ENCODE measurements around the gene ZNF646. TPM values are rescaled to one million over a fixed set of nuclear protein-coding genes. Genes with fewer than 3 reads are reported as not detected.

ZNF646 gene
- total RNA-seq, 1 donor from 2014 or later, result 7.5 TPM

GRCh38 chr16:31105677-31106213 lies 31.5 kb downstream of the ZNF646 start:
- Histone ChIP-seq H3K36me3 (no peaks in the 10 kb centered on the region), H4K20me1 (ENCODE audit: low read depth) (no peaks in the 10 kb centered on the region), H2AFZ (replicated peaks) (peak overlapping the region; percentile 63), H3K79me2 (ENCODE audit: low read depth) (peaks cover 3% of the 10 kb centered on the region), H3K27me3 (no peaks in the 10 kb centered on the region), H3K27ac (no peak overlapping the region), H3K9ac (no peak overlapping the region), H3K4me1 (peaks cover 5% of the 10 kb centered on the region), H3K4me3 (no peak overlapping the region), H3K4me2 (no peak overlapping the region), H3F3A (ENCODE audit: low read depth) (peaks cover 13% of the 10 kb centered on the region), H3K9me3 (ENCODE audit: low read depth) (no peaks in the 10 kb centered on the region)
- Mint-ChIP-seq H3K36me3 (peaks cover 9% of the 10 kb centered on the region), H3K27ac (no peak overlapping the region), H3K9me3 (no peaks in the 10 kb centered on the region), H3K4me1 (peaks cover 12% of the 10 kb centered on the region), H3K27me3 (ENCODE audit: insufficient read depth, low read depth) (peaks cover 6% of the 10 kb centered on the region), H3K4me3 (no peak overlapping the region)
- TF ChIP-seq EZH2 (IDR thresholded peaks at IDR 0.05) (no peak), CTCF (IDR thresholded peaks at IDR 0.05) (peak; percentile 64)
- peak; percentile 75 for DNase-seq (ENCODE audit: low spot score)

- no peak for TF ChIP-seq EZH2phosphoT487 (IDR thresholded peaks at IDR 0.05)
- TF ChIP-seq CTCF (IDR thresholded peaks at IDR 0.05), result no peak
- no peak for TF ChIP-seq EZH2 (IDR thresholded peaks at IDR 0.05)
- peaks cover 3% of the 10 kb centered on the region for H3K27me3 Mint-ChIP-seq (ENCODE audit: insufficient read depth, low read depth)
- no peaks in the 10 kb centered on the region for H3K27me3 ChIP-seq
- no peak overlapping the region for H3K9ac ChIP-seq
- no peak overlapping the region for H3K4me3 ChIP-seq
- H3K4me2 ChIP-seq, result no peak overlapping the region
- H3K36me3 Mint-ChIP-seq, result peaks cover 13% of the 10 kb centered on the region
- no peaks in the 10 kb centered on the region for H3K9me3 Mint-ChIP-seq
- no peak overlapping the region for H3K27ac ChIP-seq
- H3K36me3 ChIP-seq, result no peaks in the 10 kb centered on the region
- no peak for DNase-seq (ENCODE audit: low spot score)
- H3K4me1 ChIP-seq, result peaks cover 5% of the 10 kb centered on the region
- H3K4me3 Mint-ChIP-seq, result peak overlapping the region; percentile 90
- H2AFZ ChIP-seq (replicated peaks), result no peak overlapping the region
- peaks cover 3% of the 10 kb centered on the region for H3K79me2 ChIP-seq (ENCODE audit: low read depth)
- H3K9me3 ChIP-seq (ENCODE audit: low read depth), result no peaks in the 10 kb centered on the region
- peak overlapping the region; percentile 83 for H3K27ac Mint-ChIP-seq
- H3F3A ChIP-seq (ENCODE audit: low read depth), result peaks cover 13% of the 10 kb centered on the region
- no peaks in the 10 kb centered on the region for H4K20me1 ChIP-seq (ENCODE audit: low read depth)
- peaks cover 12% of the 10 kb centered on the region for H3K4me1 Mint-ChIP-seq
Observed at GRCh38 chr16:31106509-31107464, 32.6 kb downstream of the ZNF646 start.

- no peaks in the 10 kb centered on the region for H3K36me3 ChIP-seq
- H3K4me1 Mint-ChIP-seq, result peaks cover 12% of the 10 kb centered on the region
- H3K36me3 Mint-ChIP-seq, result peaks cover 13% of the 10 kb centered on the region
- H2AFZ ChIP-seq (replicated peaks), result peak overlapping the region; percentile 87
- TF ChIP-seq EZH2phosphoT487 (IDR thresholded peaks at IDR 0.05), result no peak
- no peak for TF ChIP-seq CTCF (IDR thresholded peaks at IDR 0.05)
- no peak for TF ChIP-seq EZH2 (IDR thresholded peaks at IDR 0.05)
- H3K4me3 ChIP-seq, result peak overlapping the region; percentile 99
- H3K4me3 Mint-ChIP-seq, result peak overlapping the region; percentile 90
- peak overlapping the region; percentile 83 for H3K27ac Mint-ChIP-seq
- H3K4me2 ChIP-seq, result peak overlapping the region; percentile 96
- H3K27me3 ChIP-seq, result no peaks in the 10 kb centered on the region
- H3K4me1 ChIP-seq, result peaks cover 5% of the 10 kb centered on the region
- H4K20me1 ChIP-seq (ENCODE audit: low read depth), result no peaks in the 10 kb centered on the region
- H3K9ac ChIP-seq, result no peak overlapping the region
- H3K27ac ChIP-seq, result no peak overlapping the region
- no peak for DNase-seq (ENCODE audit: low spot score)
- peaks cover 3% of the 10 kb centered on the region for H3K27me3 Mint-ChIP-seq (ENCODE audit: insufficient read depth, low read depth)
- no peaks in the 10 kb centered on the region for H3K9me3 Mint-ChIP-seq
- H3K9me3 ChIP-seq (ENCODE audit: low read depth), result no peaks in the 10 kb centered on the region
- H3K79me2 ChIP-seq (ENCODE audit: low read depth), result peaks cover 3% of the 10 kb centered on the region
- peaks cover 13% of the 10 kb centered on the region for H3F3A ChIP-seq (ENCODE audit: low read depth)
Observed at GRCh38 chr16:31107465-31107867, 33.2 kb downstream of the ZNF646 start.

All from neural progenitor cell (in vitro differentiated cells).